Superior temporal gyrus (tissue), 1 donor: ENCODE measurements around the gene LRP6.
"Not testable (repeated sequence)": the region's sequence is repeated elsewhere in the genome, so short reads cannot be mapped to it uniquely, and the experiment has no call there.

Experiments
- DNase-seq: peaks from one replicate; pipeline ENCODE4 v3.0.0-alpha.2; 2016; ENCODE audit errors: extremely low spot score

LRP6 gene

GRCh38 chr12:12121061-12121460, 145.8 kb downstream of the LRP6 start:
- no peak for DNase-seq

GRCh38 chr12:12116677-12117076, 150.2 kb downstream of the LRP6 start:
- DNase-seq: no peak

GRCh38 chr12:12115514-12115913, 151.3 kb downstream of the LRP6 start:
- DNase-seq: peak; percentile 63

- not testable (repeated sequence) for DNase-seq
Observed at GRCh38 chr12:12110923-12111555, 155.8 kb downstream of the LRP6 start.

- DNase-seq: no peak
Observed at GRCh38 chr12:12108441-12109058, 158.3 kb downstream of the LRP6 start.

- DNase-seq: no peak
Observed at GRCh38 chr12:12107678-12108077, 159.2 kb downstream of the LRP6 start.

- DNase-seq: no peak
Observed at GRCh38 chr12:12099102-12099501, 167.7 kb downstream of the LRP6 start.

GRCh38 chr12:12098691-12099015, 168.2 kb downstream of the LRP6 start:
- no peak for DNase-seq

GRCh38 chr12:12097891-12098690, 168.8 kb downstream of the LRP6 start:
- no peak for DNase-seq

GRCh38 chr12:12095021-12095420, 171.8 kb downstream of the LRP6 start:
- DNase-seq: no peak

GRCh38 chr12:12094481-12094880, 172.4 kb downstream of the LRP6 start:
- no peak for DNase-seq

GRCh38 chr12:12091977-12092663, 174.7 kb downstream of the LRP6 start:
- DNase-seq: no peak

GRCh38 chr12:12091071-12091470, 175.8 kb downstream of the LRP6 start:
- DNase-seq: no peak

GRCh38 chr12:12088761-12089160, 178.1 kb downstream of the LRP6 start:
- DNase-seq: no peak

- DNase-seq: no peak
Observed at GRCh38 chr12:12088147-12088546, 178.7 kb downstream of the LRP6 start.

GRCh38 chr12:12087693-12088034, 179.2 kb downstream of the LRP6 start:
- no peak for DNase-seq

- DNase-seq: no peak
Observed at GRCh38 chr12:12086973-12087692, 179.7 kb downstream of the LRP6 start.

- DNase-seq: no peak
Observed at GRCh38 chr12:12086362-12086761, 180.5 kb downstream of the LRP6 start.

- DNase-seq: no peak
Observed at GRCh38 chr12:12083688-12084087, 183.2 kb downstream of the LRP6 start.

GRCh38 chr12:12081836-12082497, 184.9 kb downstream of the LRP6 start:
- DNase-seq: peak; percentile 77

- DNase-seq: no peak
Observed at GRCh38 chr12:12079291-12079690, 187.6 kb downstream of the LRP6 start.
